B cell (primary cell): ENCODE results near the gene GABPB2. TPM values are rescaled to one million over a fixed set of nuclear protein-coding genes. Genes with fewer than 3 reads are reported as not detected.

Source experiments
- ATAC-seq: fragments of 200-7000 bp; cut with Tn5 transposase; one replicate; pipeline ENCODE4 v1.10.0; 2021; ENCODE audit warnings: low read depth, mild to moderate bottlenecking, moderate number of reproducible peaks, moderate library complexity
- CTCF ChIA-PET: fragments of 350-600 bp; sonication (Branson Sonifier 250); formaldehyde crosslinking; loops from one replicate; lab custom pipeline; 2021; ENCODE audit warnings: antibody characterized with exemption, inconsistent platforms; lab: Charles Lee
- POLR2A ChIA-PET: fragments of 350-600 bp; sonication (Branson Sonifier 250); formaldehyde crosslinking; loops from one replicate; lab custom pipeline; 2021; ENCODE audit warnings: antibody characterized with exemption; lab: Charles Lee
- DNase-seq: peaks from one replicate; pipeline ENCODE4 v3.0.0; 2013
- H2AFZ ChIP-seq: 2 replicates; pipeline ENCODE4 v1.6.1; 2012; ENCODE audit warnings: mild to moderate bottlenecking, low read depth, low read length; ENCODE audit not compliant: insufficient read depth, poor library complexity, severe bottlenecking
- H3K27ac ChIP-seq, 2 donors: 1 replicate in 1 of 2; 2 replicates in 1 of 2; pipeline ENCODE4 v1.5.1; 2012 to 2013; ENCODE audit warnings: low read length in 2 of 2, mild to moderate bottlenecking in 2 of 2, moderate library complexity in 1 of 2
- H3K27me3 ChIP-seq, 4 experiments: fragments of 200-600 bp in 1 of 4; sonication (generic) in 1 of 4; replicated peaks in 1 of 4; 1 replicate in 2 of 4; 2 replicates in 2 of 4; pipeline versions ENCODE4 v1.6.1 to v1.7.0; 2013 to 2016; ENCODE audit warnings: low read length in 3 of 4, mild to moderate bottlenecking in 2 of 4, mixed read lengths in 1 of 4, moderate library complexity in 1 of 4; ENCODE audit not compliant: insufficient read depth in 4 of 4, control insufficient read depth in 3 of 4; ENCODE audit errors: control extremely low read depth in 1 of 4
- H3K36me3 ChIP-seq, 2 experiments: replicated peaks in 1 of 2; 1 replicate in 1 of 2; 2 replicates in 1 of 2; pipeline versions ENCODE4 v1.6.1 to v1.7.1; 2013; ENCODE audit warnings: low read length in 1 of 2; ENCODE audit not compliant: insufficient read depth in 2 of 2, control insufficient read depth in 1 of 2; ENCODE audit errors: control extremely low read depth in 1 of 2, extremely low read depth in 1 of 2
- H3K4me1 ChIP-seq, 2 donors: fragments of 200-600 bp in 1 of 2; sonication (generic) in 1 of 2; 1 replicate in 1 of 2; 2 replicates in 1 of 2; pipeline versions ENCODE4 v1.5.1 to v1.6.1; 2013 to 2017; ENCODE audit warnings: low read length in 2 of 2; ENCODE audit not compliant: control insufficient read depth in 2 of 2, insufficient read depth in 2 of 2
- H3K4me2 ChIP-seq: replicated peaks from 2 replicates; pipeline ENCODE3; 2012; ENCODE audit warnings: mild to moderate bottlenecking, low read depth, low read length; ENCODE audit not compliant: poor library complexity, severe bottlenecking
- H3K4me3 ChIP-seq, 5 experiments: fragments of 200-600 bp in 1 of 5; sonication (generic) in 1 of 5; 1 replicate in 3 of 5; 2 replicates in 2 of 5; pipeline versions ENCODE4 v1.5.1 to v1.7.0; 2011 to 2016; ENCODE audit warnings: low read length in 4 of 5, mild to moderate bottlenecking in 4 of 5, low read depth in 2 of 5, control low read depth in 1 of 5, moderate library complexity in 1 of 5; ENCODE audit not compliant: insufficient read depth in 1 of 5; ENCODE audit errors: control extremely low read depth in 1 of 5, extremely low read depth in 1 of 5
- H3K79me2 ChIP-seq: fragments of 200-600 bp; sonication (generic); one replicate; pipeline ENCODE4 v1.6.0; 2016; ENCODE audit warnings: low read length; ENCODE audit not compliant: control insufficient read depth, insufficient read depth
- H3K9ac ChIP-seq: fragments of 200-600 bp; sonication (generic); 2 replicates; pipeline ENCODE4 v1.6.1; 2017; ENCODE audit warnings: mild to moderate bottlenecking, low read length, moderate library complexity
- H3K9me3 ChIP-seq, 3 donors: one replicate each; pipeline versions ENCODE4 v1.6.1 to v1.7.1; 2013; ENCODE audit warnings: low read length in 2 of 3; ENCODE audit not compliant: control insufficient read depth in 2 of 3, insufficient read depth in 1 of 3; ENCODE audit errors: control extremely low read depth in 1 of 3
- H4K20me1 ChIP-seq: 2 replicates; pipeline ENCODE4 v1.6.0; 2012; ENCODE audit warnings: mild to moderate bottlenecking, low read length; ENCODE audit not compliant: insufficient read depth, control insufficient read depth, poor library complexity, severe bottlenecking
- H3K27ac Mint-ChIP-seq: one replicate; pipeline ENCODE4 v1.8.0; 2021; ENCODE audit warnings: mixed read lengths
- H3K27me3 Mint-ChIP-seq: one replicate; pipeline ENCODE4 v1.8.0; 2021; ENCODE audit warnings: mixed read lengths
- H3K4me1 Mint-ChIP-seq: one replicate; pipeline ENCODE4 v1.8.0; 2021; ENCODE audit warnings: mixed read lengths
- H3K4me3 Mint-ChIP-seq: one replicate; pipeline ENCODE4 v1.8.0; 2021; ENCODE audit warnings: mixed read lengths
- H3K9me3 Mint-ChIP-seq: one replicate; pipeline ENCODE4 v1.8.0; 2022; ENCODE audit warnings: mixed read lengths; ENCODE audit not compliant: insufficient read depth
- EZH2 ChIP-seq: IDR thresholded peaks from 2 replicates; pipeline ENCODE4 v1.6.1; 2012; ENCODE audit warnings: borderline replicate concordance, low read depth, mild to moderate bottlenecking, moderate library complexity, low read length; ENCODE audit not compliant: insufficient read depth, poor library complexity, severe bottlenecking
- WGBS: methylation state at CpG from one replicate; pipeline ENCODE4 v1.1.5; 2013; ENCODE audit warnings: missing lambda C conversion rate; ENCODE audit not compliant: insufficient coverage; 5-methylcytosine and 5-hydroxymethylcytosine counted together
- intact Hi-C: fragments of 100-400 bp; cut with micrococcal nuclease; formaldehyde crosslinking; loops from one replicate; pipeline ENCODE4 v1.10.0; 2022
- polyA plus RNA-seq: library from polyadenylated mRNA; depleted of rRNA; stranded (reverse); fragments of >200 nt; gene quantifications from 2 replicates; pipeline ENCODE4 v1.2.3, GENCODE V29; 2012
- total RNA-seq, 2 donors: library from RNA; stranded (reverse); fragments of 120-200 nt in 1 of 2; gene quantifications; 1 replicate in 1 of 2; 2 replicates in 1 of 2; pipeline versions ENCODE4 v1.2.3 to v1.2.4, GENCODE V29; 2013 to 2022
- TF ChIP-seq, protein P1 (sequence below): fragments of 200-600 bp; IDR thresholded peaks from one replicate; pipeline ENCODE4 v1.8.0; 2022; ENCODE audit warnings: antibody characterized with exemption, mild to moderate bottlenecking

The GABPB2 gene
- total and polyA plus RNA-seq, 2 donors (not counting 1 experiment from before 2014, with no cell fraction given), result 15.1 to 22.4 TPM

DNA sequence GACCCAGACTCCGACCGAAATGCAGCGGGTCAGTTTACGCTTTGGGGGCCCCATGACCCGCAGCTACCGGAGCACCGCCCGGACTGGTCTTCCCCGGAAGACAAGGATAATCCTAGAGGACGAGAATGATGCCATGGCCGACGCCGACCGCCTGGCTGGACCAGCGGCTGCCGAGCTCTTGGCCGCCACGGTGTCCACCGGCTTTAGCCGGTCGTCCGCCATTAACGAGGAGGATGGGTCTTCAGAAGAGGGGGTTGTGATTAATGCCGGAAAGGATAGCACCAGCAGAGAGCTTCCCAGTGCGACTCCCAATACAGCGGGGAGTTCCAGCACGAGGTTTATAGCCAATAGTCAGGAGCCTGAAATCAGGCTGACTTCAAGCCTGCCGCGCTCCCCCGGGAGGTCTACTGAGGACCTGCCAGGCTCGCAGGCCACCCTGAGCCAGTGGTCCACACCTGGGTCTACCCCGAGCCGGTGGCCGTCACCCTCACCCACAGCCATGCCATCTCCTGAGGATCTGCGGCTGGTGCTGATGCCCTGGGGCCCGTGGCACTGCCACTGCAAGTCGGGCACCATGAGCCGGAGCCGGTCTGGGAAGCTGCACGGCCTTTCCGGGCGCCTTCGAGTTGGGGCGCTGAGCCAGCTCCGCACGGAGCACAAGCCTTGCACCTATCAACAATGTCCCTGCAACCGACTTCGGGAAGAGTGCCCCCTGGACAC lies 22.5 kb upstream of the GABPB2 start:
- H3K4me2 ChIP-seq, result peak overlapping the region; percentile 93
- peaks cover 0 to 26% of the 10 kb centered on the region in 2 experiments for H3K36me3 ChIP-seq
- TF ChIP-seq, protein P1, sequence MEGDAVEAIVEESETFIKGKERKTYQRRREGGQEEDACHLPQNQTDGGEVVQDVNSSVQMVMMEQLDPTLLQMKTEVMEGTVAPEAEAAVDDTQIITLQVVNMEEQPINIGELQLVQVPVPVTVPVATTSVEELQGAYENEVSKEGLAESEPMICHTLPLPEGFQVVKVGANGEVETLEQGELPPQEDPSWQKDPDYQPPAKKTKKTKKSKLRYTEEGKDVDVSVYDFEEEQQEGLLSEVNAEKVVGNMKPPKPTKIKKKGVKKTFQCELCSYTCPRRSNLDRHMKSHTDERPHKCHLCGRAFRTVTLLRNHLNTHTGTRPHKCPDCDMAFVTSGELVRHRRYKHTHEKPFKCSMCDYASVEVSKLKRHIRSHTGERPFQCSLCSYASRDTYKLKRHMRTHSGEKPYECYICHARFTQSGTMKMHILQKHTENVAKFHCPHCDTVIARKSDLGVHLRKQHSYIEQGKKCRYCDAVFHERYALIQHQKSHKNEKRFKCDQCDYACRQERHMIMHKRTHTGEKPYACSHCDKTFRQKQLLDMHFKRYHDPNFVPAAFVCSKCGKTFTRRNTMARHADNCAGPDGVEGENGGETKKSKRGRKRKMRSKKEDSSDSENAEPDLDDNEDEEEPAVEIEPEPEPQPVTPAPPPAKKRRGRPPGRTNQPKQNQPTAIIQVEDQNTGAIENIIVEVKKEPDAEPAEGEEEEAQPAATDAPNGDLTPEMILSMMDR, result peak; percentile 70
- TF ChIP-seq EZH2, result no peak
- peaks cover 13% of the 10 kb centered on the region for H3K79me2 ChIP-seq
- no peaks in the 10 kb centered on the region for H3K27me3 ChIP-seq
- peaks cover 6% of the 10 kb centered on the region for H4K20me1 ChIP-seq
- peak overlapping the region; percentile 70 to 97 (median 93) for H3K4me3 ChIP-seq
- peak overlapping the region; percentile 84 for H2AFZ ChIP-seq
- ATAC-seq (peak; percentile 69), DNase-seq (peak; percentile 79)
- Mint-ChIP-seq H3K27me3 (no peaks in the 10 kb centered on the region), H3K9me3 (no peaks in the 10 kb centered on the region), H3K4me1 (peaks cover 42% of the 10 kb centered on the region), H3K4me3 (peak overlapping the region; percentile 96), H3K27ac (peak overlapping the region; percentile 94)
- H3K4me1 ChIP-seq, result peaks cover 20 to 30% of the 10 kb centered on the region in 2 donors
- CTCF ChIA-PET, result interaction anchor here (0.5 to 5.7 kb wide), 12 partner anchors 11 to 519 kb away, joined by 3 to 63 read pairs (median 5); partner anchors contain the start of genes CDC42SE1, GABPB2, MLLT11 and TNFAIP8L2
- no peaks in the 10 kb centered on the region for H3K9me3 ChIP-seq
- POLR2A ChIA-PET, result interaction anchor here (0.6 to 3.9 kb wide), 6 partner anchors 10 to 106 kb away, joined by 3 to 29 read pairs (median 6); partner anchors contain the start of genes CDC42SE1 and GABPB2
- H3K9ac ChIP-seq, result peak overlapping the region; percentile 85
- under 1% methylated on average over 48 of the region's 48 CpGs for WGBS
- H3K27ac ChIP-seq, result peak overlapping the region; percentile 71 to 75
- intact Hi-C loops, result loop anchor here (1.0 to 2.0 kb wide), 4 partner anchors 8 to 109 kb away; partner anchors contain the start of gene TNFAIP8L2
